ENCODE data around the gene AFG1L.

Gene AFG1L

DNA sequence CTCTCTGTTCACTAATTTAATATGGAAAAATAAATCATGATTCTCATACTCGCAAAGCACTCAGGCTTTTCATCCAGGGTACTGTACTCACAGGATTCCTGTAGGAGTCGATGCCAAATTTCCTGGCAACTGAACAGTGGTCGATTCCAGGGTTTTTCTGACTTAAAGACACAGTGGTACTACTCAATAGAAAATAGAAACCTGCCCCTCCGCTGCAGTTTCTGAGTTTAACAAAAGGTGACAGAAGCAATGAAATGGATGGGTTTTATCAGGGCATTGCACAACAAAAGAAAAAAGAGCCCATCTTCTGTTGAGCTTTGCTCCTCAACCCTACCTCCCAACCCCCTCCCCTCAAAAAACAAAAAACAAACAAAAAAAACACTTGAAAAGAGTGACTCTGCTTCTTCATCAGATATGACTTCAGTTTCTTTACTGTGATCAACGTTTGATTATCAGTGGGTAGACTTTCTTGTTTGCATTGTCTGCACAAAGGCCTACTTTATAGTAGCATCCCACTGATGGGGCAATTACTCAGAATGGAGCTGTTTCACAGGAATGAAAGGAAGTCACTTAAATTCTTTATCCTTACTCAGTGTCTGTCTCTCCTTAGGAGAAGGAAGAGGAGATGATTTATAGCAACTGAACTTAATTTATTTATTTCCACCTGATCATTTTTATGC, 169.7 kb downstream of the AFG1L start:
- no peak for DNase-seq

DNA sequence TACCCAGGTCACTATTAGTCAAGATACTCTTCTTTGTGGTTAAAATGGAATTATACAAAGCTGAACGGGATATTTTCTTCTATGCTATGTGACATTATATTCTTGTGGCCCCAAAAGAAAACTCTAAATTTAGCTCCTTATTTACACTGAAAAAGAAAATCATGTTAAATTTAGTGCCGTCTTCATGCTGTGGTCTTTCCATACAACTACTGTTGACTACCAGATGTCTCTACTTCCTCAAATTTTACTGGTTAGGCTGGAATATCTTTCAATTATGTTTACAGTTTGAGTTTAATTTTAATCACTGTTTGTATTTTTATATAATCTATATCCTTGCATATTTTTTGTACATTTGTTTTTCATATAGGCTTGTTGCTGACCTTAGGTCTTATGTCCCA, 170.2 kb downstream of the AFG1L start:
- DNase-seq = no peak

GRCh38 chr6:108468346-108468745, 173.5 kb downstream of the AFG1L start:
- DNase-seq = no peak

GRCh38 chr6:108469316-108469715, 174.5 kb downstream of the AFG1L start:
- no peak for DNase-seq

DNA sequence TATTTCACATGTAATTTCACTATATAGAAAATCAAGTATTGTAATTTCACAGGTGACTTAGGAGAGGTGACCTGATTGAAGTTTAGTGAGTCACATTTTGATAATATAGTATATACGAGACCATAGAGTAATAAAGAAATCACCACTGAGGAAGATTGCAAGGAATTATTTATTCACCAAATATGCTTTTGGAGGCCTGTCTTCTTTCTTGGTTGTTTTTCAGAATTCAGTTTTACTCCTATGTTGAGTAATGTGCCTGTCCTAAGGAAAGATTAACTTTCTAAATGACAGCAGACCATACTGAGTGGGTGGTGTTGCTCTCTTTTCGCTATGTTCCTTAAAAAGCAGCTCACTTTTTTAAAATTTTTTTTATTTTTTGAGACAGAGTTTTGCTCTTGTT, 178.3 kb downstream of the AFG1L start:
- no peak for DNase-seq

DNA sequence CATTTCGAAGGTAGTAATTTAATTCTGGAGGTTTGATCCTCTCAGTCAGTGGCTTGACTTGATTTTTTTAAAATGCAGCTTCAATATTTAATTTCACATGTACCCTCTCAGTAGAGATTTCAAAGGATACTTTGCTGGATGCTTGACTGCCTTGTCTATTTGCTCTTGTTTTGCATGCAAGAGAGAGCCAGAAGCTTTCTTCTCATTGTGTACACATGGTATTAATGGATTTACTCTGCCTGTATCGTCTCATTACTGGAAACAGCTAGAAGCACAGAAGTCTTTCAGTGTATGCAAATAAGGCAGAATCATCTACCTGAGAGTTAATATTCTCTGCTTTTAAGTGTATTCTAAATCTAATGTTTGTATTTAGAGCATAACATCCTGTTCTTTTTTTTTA, 181.5 kb downstream of the AFG1L start:
- DNase-seq = no peak

- DNase-seq = no peak
Measured at GRCh38 chr6:108476847-108477430, 182.1 kb downstream of the AFG1L start.

DNA sequence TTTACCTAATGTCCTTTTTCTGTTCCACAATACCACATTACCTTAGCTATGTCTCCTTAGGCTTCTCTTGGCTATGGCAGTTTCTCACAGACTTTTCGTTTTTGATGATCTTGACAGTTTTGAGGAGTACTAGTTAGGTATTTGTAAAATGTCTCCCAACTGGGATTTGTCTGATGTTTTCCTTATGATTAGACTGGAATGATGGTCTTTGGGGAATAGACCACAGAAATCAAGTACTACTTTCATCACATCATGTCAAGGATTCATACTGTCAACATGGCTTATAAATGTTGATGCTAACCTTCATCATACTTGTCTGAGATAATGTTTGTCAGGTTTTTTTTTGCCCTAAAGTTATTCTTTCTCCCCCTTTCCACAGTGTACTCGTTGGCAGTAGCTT, 187.7 kb downstream of the AFG1L start:
- no peak for DNase-seq

DNA sequence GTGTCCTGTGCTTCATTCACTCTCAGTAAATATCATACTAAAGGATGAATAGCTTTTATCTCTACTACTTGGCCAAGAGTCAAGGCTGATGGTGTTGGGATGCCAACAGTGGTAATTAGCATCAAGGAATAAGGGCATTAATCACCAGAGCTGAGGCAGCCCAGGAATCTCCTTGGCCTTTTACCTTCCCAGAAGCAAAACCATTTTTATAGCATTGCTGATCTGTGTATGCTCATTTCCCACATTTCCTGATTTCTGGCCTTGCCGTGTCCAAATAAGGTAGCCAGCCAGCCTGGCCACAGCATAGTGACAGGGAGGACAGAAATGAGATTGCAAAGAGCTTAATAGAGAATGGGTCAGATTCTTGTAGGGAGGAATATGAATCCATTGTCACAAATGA, 189.2 kb downstream of the AFG1L start:
- DNase-seq = no peak

- no peak for DNase-seq
Measured at GRCh38 chr6:108489699-108490098, 194.8 kb downstream of the AFG1L start.

DNA sequence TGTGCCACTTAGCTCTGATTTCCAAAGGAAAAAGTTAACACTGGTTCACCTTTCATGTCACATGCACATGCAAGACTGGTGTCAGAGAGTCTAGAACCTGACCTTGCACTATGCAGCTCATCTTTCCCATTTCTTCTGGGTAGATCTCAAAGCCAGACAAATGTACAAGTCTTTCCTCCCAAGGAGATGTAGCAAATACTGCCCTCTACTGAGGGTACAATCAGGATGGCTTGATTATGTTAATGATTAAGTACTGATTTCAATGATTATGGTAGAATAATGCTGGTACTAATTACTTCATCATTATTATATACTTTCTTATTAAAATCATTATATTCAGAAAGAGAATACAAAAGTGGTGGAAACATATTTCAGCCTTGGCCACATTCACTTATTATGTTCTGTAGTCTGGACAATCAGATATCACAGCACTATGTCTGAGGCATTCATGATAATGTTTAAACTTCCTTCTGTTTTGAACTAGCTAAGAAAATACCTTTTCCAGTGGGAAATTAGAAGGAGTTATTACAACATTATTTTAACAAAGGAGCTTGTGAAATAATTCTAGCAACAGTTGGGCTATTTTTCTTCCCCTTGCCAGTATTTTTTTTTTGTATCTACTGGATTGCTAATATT, 197.4 kb downstream of the AFG1L start:
- peak; percentile 23 for DNase-seq

DNA sequence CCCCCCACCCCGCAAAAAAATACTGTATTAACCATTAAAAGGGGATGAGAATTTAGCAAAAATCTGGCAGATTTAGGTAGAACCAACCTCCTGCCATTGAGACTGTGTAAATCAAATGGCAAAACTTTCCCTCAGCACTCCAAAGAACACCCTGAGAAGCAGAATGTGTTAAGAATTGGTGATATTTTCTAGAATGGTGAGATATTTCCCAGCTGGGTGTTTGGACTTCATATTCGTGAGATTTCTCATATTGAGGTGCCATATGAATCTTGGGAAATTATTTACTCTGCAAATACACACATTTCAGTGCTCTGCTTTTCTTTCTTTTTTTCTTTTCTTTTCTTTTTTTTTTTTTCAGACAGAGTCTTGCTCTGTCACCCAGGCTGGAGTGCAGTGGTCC, 199.6 kb downstream of the AFG1L start:
- no peak for DNase-seq

DNA sequence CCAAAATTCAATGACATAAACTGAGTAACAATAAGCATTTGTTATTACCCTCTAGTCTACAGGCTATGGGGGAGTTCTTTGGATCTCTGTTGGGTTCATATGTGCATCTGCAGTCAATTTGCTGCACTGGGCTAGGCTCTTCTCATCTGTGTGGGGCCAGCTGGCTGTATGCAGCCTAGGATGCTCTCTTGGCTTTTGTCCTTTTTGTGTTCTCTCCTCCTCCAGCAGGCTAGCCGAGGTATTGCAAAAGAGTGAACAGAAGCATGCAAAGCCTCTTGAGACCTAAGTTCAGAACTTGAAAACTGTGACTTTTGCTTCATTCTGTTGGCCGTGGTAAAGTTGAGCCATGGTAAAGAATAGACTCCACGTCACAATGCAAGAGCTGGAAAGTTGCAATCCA, 203.0 kb downstream of the AFG1L start:
- DNase-seq = peak; percentile 3

- DNase-seq = no peak
Measured at GRCh38 chr6:108501559-108501958, 206.7 kb downstream of the AFG1L start.

GRCh38 chr6:108502832-108503231, 208.0 kb downstream of the AFG1L start:
- DNase-seq = no peak

GRCh38 chr6:108507316-108507715, 212.5 kb downstream of the AFG1L start:
- DNase-seq = no peak

GRCh38 chr6:108510461-108511319, 215.8 kb downstream of the AFG1L start:
- DNase-seq = no peak

- DNase-seq = no peak
Measured at GRCh38 chr6:108518714-108519576, 224.1 kb downstream of the AFG1L start.

DNA sequence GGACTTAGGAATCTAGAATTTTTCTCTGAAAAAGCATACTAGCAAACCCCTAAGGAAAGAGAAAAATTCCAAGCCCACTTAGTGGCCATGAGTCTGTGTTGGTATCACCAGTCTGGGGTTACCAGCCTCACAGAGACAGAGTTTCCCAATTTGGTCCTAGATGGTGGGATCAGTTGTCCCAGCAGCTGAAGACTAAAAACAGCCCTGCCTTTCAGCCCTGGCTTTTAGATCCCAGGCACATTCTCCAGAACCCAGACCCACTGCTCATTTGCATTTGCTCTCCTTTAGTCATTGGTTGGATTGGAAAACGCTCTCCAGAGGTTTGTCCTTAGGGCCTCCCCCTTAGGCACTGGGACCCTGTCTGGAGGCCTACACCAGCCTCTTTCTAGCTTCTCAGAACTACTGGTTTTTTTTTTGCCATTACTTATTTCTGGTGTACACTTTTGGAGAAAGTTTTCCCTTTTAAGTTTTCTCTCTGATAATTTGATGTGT, 226.8 kb downstream of the AFG1L start:
- no peak for DNase-seq

- no peak for DNase-seq
Measured at GRCh38 chr6:108523697-108524096, 228.8 kb downstream of the AFG1L start.

DNA sequence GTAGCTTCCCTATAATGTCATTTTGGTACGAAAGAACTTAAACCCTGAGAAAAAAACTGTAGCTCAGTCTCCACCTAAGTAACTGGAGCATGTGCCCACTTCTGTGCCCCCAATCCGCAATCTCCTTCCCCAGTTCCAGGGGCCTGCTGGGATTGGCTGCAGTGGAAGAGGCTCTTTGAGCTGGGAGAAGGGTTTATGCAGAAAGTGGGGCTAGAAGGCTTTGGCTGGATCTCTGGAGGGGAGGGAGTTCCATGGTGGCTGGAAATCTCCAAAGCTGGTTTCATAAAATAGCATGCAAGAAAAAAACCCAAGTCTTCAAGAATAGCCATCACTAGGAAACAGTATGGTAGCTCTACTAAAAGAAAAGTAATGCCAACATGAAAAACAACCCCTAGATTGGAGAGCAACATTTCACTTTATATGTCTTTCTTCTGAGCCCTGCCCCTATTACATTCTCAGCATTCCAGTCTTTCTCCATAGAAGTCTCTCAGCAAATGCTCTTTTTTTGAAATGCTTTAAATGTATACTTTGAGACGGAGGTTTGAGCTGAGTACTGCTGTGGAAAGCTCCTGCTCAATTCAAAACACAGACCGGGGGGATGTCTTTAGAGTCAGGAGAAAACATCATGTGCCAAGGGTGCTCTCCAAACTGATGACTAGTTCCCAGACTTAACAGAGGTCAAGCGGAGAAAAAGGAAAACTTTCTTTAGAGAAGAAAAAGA, 229.8 kb downstream of the AFG1L start:
- no peak for DNase-seq

DNA sequence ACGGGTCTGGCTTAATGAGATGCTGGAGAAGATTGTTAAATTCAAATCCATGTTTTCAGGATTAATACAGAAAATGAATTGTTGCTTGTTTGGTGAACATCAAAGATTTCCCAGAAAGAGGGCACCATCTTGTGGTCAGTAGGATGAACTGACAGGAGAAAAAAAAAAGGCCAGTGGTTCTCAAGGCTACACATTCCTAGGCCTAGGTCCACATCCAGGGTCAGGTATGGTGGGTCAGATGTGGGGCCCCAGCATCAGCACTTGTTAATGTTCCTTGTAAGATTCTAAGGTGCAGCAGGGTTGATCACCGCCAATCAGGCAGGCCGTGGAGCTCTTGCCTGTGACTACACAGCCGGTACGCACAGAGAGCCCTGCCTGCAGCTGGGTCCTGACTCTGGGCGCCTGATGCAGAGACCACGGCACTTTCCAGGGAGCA, 231.9 kb downstream of the AFG1L start:
- peak; percentile 24 for DNase-seq
